Activated CD8-positive, alpha-beta memory T cell treated with anti-CD3 and anti-CD28 coated beads, Interleukin-2, amount 50 U/mL, for 4 hours (primary cell): Measurements from ENCODE around the gene CAMTA1.
"Not testable (repeated sequence)": the region's sequence is repeated elsewhere in the genome, so short reads cannot be mapped to it uniquely, and the experiment has no call there.

ENCODE experiments used
- DNase-seq: peaks from one replicate; pipeline ENCODE4 v3.0.0-alpha.2; 2020

CAMTA1 gene

GRCh38 chr1:6909857-6910256 lies 124.6 kb downstream of the CAMTA1 start:
- DNase-seq, result no peak

DNA sequence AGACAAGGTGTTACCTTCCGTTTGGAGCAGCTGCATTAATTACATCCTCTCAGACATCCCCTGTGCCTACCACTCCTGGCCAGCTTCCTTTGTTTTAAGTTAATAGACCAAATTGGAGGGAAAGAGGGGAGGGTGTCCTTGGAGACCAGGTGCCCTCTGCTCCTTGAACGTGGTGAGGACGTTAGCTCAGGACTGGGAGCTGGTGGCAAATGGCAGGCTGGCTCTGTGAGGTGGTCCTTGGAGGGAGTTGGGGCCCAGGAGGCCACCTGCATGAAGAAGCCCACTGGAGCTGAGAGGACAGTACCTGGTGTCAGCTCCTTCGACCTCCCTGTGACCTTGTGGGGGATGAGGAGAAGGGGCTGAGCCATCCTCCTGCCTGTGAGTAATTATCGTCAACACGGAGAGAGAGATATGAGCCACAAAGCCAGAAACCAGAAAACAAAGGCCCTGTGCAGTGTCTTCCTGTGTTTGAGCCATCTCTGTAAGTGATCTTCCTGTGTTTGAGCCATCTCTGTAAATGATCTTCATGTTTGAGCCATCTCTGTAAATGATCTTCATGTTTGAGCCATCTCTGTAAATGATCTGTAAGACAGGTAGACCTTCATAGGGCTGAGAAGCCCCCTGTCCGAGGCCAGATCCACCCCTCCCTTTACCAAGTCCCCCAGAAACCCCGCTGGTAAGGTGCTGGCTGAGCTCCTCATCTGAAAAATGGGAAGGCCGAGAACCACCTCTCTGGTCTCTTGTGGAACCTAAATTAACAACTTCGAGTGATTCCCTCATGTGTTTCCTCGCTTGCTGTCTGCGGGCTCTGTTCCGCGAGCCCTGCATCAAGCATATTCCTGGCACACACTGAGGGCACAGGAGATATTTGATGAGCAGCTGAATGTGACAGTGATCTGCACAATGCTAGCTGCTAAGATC lies 126.0 kb downstream of the CAMTA1 start:
- no peak for DNase-seq

GRCh38 chr1:6911974-6912373 lies 126.7 kb downstream of the CAMTA1 start:
- DNase-seq, result no peak

DNA sequence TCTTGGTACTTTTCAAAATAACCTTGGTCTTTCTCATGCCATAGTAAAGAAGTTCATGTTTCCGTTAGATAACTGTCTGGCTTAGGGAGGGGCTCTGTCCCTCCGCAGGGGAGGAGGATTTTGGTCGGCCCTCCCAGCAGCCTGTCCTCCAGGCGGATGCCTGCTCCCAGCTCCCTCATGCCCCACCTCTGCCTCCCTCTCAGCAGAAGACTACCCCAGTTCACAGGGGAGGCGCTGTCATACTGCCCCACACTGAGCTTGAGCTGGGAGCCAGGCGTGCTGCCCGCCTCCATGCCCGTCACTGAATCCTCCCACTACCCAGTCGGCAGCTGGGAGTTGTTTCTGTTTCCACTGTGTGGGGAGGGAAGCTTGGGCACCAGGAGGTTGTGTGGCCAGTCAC lies 127.3 kb downstream of the CAMTA1 start:
- no peak for DNase-seq

DNA sequence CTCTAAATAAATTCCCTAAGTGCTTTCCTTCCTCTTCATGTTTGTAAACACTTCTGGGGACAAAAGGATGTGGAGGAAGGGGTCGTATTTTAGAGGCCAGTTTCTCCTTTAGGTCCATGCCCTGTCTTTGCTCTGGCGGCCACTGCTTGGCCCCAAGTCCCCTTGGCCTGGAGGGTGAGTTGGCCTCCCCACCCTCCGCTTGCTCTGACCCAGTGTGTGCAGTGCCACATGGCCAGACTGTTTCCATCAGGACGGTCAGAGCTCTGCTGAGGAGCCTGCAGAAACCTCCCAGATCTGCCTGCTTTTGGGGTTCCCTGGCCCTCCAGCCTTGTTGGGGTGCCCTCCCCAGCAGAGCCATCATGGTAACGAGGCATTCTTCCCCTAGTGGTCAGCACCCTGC lies 127.8 kb downstream of the CAMTA1 start:
- DNase-seq, result no peak

- DNase-seq, result no peak
These were observed 129.5 kb downstream of the CAMTA1 start for GRCh38 chr1:6914706-6915105.

DNA sequence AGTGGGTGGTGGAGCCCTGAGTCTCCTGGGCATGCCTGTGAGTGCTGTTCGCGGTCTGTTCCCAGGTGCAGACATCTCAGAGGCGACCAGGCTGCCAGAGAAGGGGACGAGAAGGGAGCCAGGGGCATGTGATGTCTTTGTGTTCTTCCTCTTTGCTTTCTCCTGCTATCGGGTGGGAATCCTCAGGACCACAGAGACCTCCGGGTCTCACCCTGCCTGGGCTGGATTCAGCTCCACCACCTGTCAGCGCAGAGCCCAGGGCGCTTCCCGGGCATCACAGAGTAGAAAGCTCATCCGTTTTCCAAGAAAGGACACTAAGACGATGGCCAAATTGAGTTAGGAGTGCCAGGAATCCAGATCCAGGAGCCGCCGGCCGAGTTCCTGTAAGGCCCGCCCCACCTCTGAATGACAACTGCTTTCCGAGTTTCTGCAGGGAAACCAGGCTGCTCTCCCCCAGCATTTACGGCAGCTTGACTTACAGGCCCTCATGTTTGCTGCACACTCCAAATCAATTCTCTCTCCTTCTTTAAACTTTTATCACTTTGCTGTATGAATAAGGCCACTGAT lies 130.8 kb downstream of the CAMTA1 start:
- no peak for DNase-seq

DNA sequence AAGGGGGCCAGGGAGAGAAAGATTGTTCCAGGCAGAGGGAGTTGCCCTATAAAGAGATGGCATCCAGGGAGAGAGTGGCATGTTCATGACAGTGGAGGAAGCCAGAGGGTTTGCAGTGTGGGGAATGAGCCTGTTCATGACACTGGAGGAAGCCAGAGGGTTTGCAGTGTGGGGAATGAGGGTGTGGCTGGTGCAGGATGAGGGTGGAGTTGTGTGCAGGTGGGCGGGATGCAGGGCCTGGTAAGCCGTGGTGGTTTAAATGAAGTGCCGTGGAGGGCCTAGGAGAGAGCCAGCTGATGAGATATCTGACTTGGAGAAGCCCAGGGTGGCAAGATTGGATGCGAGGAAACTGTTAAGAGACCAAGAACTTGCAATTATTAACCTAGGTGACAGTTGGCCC lies 131.8 kb downstream of the CAMTA1 start:
- DNase-seq, result no peak

DNA sequence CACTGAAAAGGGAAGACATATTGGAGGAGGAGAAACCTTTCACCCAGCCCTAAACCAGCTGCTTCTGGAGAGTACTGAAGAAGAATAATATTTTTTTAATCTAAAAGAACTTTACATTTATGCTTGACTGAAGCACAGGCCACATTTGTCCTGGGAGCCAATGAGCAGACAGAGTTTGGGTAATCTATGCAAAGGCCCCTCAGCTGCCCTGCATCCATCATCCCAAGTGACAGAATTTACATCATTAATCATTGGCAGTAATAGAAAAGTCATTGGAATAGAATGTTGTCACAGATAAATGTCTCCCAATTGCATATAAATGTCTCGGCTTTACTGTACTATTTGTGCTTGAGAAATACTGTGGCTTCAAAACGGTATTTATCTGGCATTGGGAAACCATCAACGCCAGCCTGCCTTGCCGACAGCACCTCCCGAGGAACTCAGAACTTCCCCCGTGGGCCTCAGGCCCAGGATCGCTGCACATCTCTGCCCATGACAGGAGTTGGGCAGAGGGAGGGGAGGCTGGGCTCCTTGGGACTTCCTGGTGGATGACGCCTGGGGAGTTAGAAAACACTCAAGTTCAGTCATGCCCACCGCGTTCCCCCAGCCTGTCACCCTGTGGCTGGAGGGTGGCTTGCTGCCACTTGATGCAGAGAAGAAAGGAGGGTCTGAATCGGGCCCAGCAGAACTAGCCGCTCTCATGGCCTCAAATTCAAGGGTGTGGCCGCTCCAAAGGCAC lies 133.1 kb downstream of the CAMTA1 start:
- no peak for DNase-seq

GRCh38 chr1:6918925-6919511 lies 133.8 kb downstream of the CAMTA1 start:
- no peak for DNase-seq

DNA sequence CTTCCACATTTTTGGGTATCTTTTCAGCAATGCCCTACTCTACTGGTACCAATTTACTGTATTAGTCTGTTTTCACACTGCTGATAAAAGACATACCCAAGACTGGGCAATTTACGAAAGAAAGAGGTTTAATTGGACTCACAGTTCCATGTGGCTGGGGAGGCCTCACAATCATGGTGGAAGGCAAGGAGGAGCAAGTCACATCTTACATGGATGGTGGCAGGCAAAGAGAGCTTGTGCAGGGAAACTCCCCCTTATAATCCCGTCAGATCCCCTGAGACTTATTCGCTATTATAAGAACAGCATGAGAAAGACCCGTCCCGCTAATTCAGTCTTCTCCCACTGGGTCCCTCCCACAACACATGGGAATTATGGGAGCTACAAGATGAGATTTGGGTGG lies 136.3 kb downstream of the CAMTA1 start:
- not testable (repeated sequence) for DNase-seq

- DNase-seq, result no peak
These were observed 137.1 kb downstream of the CAMTA1 start for GRCh38 chr1:6922096-6922931.

GRCh38 chr1:6923012-6923411 lies 137.8 kb downstream of the CAMTA1 start:
- no peak for DNase-seq

DNA sequence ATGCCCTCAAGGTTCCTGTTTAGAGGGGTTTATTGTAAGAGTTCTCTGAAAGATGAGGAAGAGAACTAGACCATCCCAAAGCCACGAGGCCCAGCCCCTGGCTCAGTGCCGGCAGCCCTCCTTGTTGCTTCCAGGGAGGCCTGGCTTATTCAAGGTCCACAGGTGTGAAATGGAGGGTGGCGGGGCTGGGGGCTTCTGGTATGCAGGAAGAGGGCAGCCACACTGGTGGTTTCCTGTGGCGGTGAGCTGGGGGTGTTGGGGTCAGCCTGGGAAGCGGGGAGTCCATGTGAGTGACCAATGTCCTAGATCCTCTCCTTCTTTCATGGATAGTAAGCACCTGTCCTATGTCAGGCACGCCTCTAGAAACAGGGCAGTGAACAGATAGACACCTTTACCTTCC lies 138.2 kb downstream of the CAMTA1 start:
- DNase-seq, result no peak

DNA sequence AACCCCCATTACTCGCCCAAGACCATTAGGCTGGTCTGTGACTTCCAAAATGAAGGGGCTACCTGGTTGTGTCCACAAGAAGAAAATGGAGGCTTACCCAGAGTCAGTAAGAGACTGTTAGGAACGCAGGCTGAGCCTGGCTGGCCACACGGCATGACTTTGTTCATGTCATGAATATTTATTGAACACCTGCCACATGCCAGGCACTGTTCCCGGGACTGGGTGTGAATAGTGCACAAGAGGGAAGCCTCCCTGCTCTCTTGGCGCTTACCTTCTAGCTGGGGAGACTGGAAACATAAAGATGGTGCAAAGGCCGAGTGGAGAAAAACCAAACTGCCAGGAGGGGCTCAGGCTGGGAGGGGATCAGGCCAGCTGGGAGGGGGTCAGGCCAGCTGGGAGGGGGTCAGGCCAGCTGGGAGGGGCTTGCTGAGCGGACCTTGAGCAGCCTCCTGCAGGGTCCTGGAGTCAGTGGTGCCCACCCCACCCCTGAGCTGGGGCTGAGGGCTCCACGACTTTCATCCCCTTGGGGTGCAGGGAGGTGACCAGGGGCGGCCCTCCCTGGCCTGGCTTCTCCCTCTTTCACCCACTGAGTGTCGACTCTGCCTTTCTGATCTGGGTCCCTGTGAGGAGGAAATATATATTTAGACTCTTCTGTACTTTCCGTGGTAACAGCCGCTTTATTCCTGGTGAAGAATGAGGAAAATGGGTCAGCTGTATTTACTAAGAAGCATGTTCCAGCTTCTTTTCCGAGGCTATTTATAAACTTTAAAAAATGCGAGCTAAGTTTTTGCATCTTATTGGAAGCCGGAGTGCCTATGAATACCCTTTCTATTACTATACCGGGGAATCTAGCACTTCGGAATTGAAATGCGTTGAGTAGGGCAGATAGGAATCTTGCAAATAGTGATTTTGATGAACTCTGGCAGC lies 139.0 kb downstream of the CAMTA1 start:
- no peak for DNase-seq

- DNase-seq, result no peak
These were observed 139.6 kb downstream of the CAMTA1 start for GRCh38 chr1:6924891-6925290.

- DNase-seq, result no peak
These were observed 142.4 kb downstream of the CAMTA1 start for GRCh38 chr1:6927626-6928025.

- no peak for DNase-seq
These were observed 143.0 kb downstream of the CAMTA1 start for GRCh38 chr1:6928106-6928885.

DNA sequence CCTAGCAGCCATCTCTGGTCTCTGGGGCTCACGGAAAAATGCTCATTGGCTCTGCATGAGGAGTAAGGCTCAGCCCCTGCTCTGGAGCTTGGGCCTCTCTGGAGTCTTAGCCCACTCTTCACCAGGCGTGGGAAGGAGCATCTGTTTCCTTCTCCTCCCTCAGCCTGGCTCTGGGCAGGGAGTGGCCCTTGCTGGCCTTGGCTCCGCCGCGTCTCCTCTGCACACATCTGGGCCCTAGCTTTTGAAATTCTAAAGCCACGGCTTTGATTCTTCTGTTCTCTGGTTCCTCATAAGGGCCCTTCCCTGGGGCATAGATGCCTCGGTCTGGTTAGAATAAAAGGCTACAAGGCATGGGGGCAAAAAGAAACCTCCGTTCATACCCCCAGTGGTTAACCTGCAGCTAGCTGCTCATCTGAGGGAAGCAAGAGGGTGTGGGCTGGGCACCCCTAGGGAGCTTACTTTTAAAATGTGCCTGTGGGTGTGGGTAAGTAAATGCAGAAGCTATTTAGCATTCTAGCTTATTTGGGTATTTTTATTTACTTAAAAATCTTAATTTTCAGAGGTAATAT lies 145.6 kb downstream of the CAMTA1 start:
- DNase-seq, result no peak

DNA sequence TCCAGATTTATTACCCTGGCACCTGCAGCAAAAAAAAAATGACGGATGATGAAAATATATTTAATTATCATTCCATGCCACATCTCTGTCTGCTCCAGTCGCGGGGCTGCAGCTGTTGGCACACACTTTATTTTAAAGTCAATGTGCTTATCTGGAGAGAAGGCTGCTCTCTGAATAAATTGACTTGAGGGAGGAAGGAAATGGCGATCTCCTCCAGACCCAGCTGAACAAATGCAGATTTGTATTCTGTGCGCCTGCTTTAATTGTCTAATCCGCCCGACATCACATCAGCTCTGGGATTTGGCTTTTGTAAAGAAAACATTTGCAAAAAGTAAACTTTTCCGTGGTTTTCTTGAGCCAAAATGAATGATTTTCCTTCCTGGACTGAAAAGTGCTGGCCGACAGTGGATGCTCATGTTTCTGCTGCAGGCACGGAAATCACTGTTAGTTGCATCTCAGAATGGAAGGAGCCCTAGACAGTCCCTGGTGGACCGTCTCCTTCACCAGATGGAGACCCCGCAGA lies 150.2 kb downstream of the CAMTA1 start:
- DNase-seq, result no peak
